ENCODE measurements around the gene SAP25.

The SAP25 gene

GRCh38 chr7:100546926-100547800, 26.5 kb downstream of the SAP25 start:
- H2BK5ac ChIP-seq (ENCODE audit: low read length): peak overlapping the region; percentile 30
- H2AK5ac ChIP-seq (ENCODE audit: low read length): no peak overlapping the region
- no CpG with 5 or more reads among the region's 9 CpGs for whole genome bisulfite sequencing (ENCODE audit: extremely low coverage, insufficient coverage, low lambda C conversion rate)
- no peaks in the 10 kb centered on the region for H3K27me3 ChIP-seq (ENCODE audit: insufficient read depth, low read length, poor library complexity)
- H3K56ac ChIP-seq (ENCODE audit: low read length): peak overlapping the region; percentile 65
- DNase-seq: no peak
- peaks cover 33% of the 10 kb centered on the region for H3K4me1 ChIP-seq (ENCODE audit: control insufficient read depth, low read depth, low read length)
- no peak overlapping the region for H4K5ac ChIP-seq (ENCODE audit: low read length)
- no peak overlapping the region for H3K23ac ChIP-seq (ENCODE audit: low read length)
- H2BK120ac ChIP-seq (ENCODE audit: low read depth, low read length): peak overlapping the region; percentile 50
- H3K9ac ChIP-seq (ENCODE audit: low read length): peak overlapping the region; percentile 22
- no peak overlapping the region for H3K4ac ChIP-seq (ENCODE audit: low read depth, low read length)
- no peak overlapping the region for H3K4me3 ChIP-seq (ENCODE audit: low read length)
- H3K79me2 ChIP-seq (ENCODE audit: control insufficient read depth, insufficient read depth, low read length): no peaks in the 10 kb centered on the region
- H3K4me2 ChIP-seq (ENCODE audit: low read length): no peak overlapping the region
- no peaks in the 10 kb centered on the region for H3K36me3 ChIP-seq (ENCODE audit: control insufficient read depth, insufficient read depth, low read length)
- H3K27ac ChIP-seq (ENCODE audit: low read depth, low read length): peak overlapping the region; percentile 55
- no peaks in the 10 kb centered on the region for H3K79me1 ChIP-seq (ENCODE audit: low read length)
- H4K8ac ChIP-seq (ENCODE audit: low read depth, low read length): no peak overlapping the region
- peak overlapping the region; percentile 34 for H3K18ac ChIP-seq (ENCODE audit: low read length)
- H2BK15ac ChIP-seq (replicated peaks; ENCODE audit: low read depth): no peak overlapping the region

GRCh38 chr7:100546129-100546925, 27.4 kb downstream of the SAP25 start:
- H3K4ac ChIP-seq (ENCODE audit: low read depth, low read length): peak overlapping the region; percentile 26
- peak overlapping the region; percentile 76 for H3K56ac ChIP-seq (ENCODE audit: low read length)
- H3K23ac ChIP-seq (ENCODE audit: low read length): no peak overlapping the region
- H3K9ac ChIP-seq (ENCODE audit: low read length): peak overlapping the region; percentile 22
- no CpG with 5 or more reads among the region's 10 CpGs for WGBS (ENCODE audit: extremely low coverage, insufficient coverage, low lambda C conversion rate)
- H3K4me3 ChIP-seq (ENCODE audit: low read length): no peak overlapping the region
- H2BK5ac ChIP-seq (ENCODE audit: low read length): peak overlapping the region; percentile 30
- peaks cover 34% of the 10 kb centered on the region for H3K4me1 ChIP-seq (ENCODE audit: control insufficient read depth, low read depth, low read length)
- no peaks in the 10 kb centered on the region for H3K79me1 ChIP-seq (ENCODE audit: low read length)
- no peak overlapping the region for H2BK120ac ChIP-seq (ENCODE audit: low read depth, low read length)
- no peaks in the 10 kb centered on the region for H3K79me2 ChIP-seq (ENCODE audit: control insufficient read depth, insufficient read depth, low read length)
- no peak for DNase-seq
- peak overlapping the region; percentile 88 for H3K27ac ChIP-seq (ENCODE audit: low read depth, low read length)
- no peak overlapping the region for H2AK5ac ChIP-seq (ENCODE audit: low read length)
- H3K27me3 ChIP-seq (ENCODE audit: insufficient read depth, low read length, poor library complexity): no peaks in the 10 kb centered on the region
- H3K36me3 ChIP-seq (ENCODE audit: control insufficient read depth, insufficient read depth, low read length): no peaks in the 10 kb centered on the region
- H4K5ac ChIP-seq (ENCODE audit: low read length): peak overlapping the region; percentile 49
- H4K8ac ChIP-seq (ENCODE audit: low read depth, low read length): no peak overlapping the region
- H3K4me2 ChIP-seq (ENCODE audit: low read length): no peak overlapping the region
- peak overlapping the region; percentile 0 for H2BK15ac ChIP-seq (replicated peaks; ENCODE audit: low read depth)
- H3K18ac ChIP-seq (ENCODE audit: low read length): peak overlapping the region; percentile 81

DNA sequence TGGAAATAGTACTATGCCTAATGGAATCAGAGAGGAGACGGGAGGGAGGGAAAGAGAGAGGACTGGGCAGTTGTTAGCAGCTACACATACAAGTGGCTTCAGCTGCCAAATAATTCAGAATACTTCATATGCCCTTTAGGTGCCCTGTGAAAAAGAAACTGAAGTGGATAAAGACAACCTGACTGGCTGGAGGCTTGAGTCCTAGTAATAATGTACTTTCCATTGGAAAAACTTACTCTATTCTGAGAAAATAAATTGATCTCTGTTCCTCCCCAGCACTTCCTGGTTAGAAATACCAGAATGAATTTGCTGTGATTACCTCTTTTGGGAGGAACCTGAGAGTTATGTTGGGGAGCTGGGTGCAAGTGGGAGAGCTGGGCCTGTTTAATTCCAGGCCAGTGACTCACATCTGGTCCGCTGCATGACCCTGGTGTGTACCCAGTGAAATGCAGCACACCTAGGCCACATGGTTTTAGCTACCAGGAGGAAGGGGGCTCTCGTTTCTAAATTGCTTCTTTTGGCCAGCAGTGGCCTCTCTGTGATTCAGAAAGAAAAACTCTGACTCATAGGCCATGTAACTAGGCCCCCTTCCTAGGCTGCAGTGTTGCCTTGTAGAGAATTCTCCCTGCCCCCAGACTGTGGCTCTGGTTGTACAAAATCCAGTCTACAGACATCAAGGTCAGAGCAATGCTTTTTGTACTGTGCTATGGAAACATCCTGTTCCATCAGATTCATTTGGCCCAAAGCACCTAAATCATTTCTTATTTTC, 28.2 kb downstream of the SAP25 start:
- Histone ChIP-seq H3K79me1 (ENCODE audit: low read length) (peaks cover 2% of the 10 kb centered on the region), H3K23ac (ENCODE audit: low read length) (peak overlapping the region; percentile 92), H3K36me3 (ENCODE audit: control insufficient read depth, insufficient read depth, low read length) (no peaks in the 10 kb centered on the region), H2AK5ac (ENCODE audit: low read length) (peak overlapping the region; percentile 84), H2BK5ac (ENCODE audit: low read length) (peak overlapping the region; percentile 73), H3K27me3 (ENCODE audit: insufficient read depth, low read length, poor library complexity) (no peaks in the 10 kb centered on the region), H3K27ac (ENCODE audit: low read depth, low read length) (peak overlapping the region; percentile 88), H3K9ac (ENCODE audit: low read length) (peak overlapping the region; percentile 32), H3K4ac (ENCODE audit: low read depth, low read length) (peak overlapping the region; percentile 26), H3K56ac (ENCODE audit: low read length) (peak overlapping the region; percentile 76), H2BK15ac (replicated peaks; ENCODE audit: low read depth) (peak overlapping the region; percentile 0), H3K4me2 (ENCODE audit: low read length) (no peak overlapping the region), H3K79me2 (ENCODE audit: control insufficient read depth, insufficient read depth, low read length) (no peaks in the 10 kb centered on the region), H2BK120ac (ENCODE audit: low read depth, low read length) (peak overlapping the region; percentile 80), H4K8ac (ENCODE audit: low read depth, low read length) (no peak overlapping the region), H3K18ac (ENCODE audit: low read length) (peak overlapping the region; percentile 85), H3K4me1 (ENCODE audit: control insufficient read depth, low read depth, low read length) (peaks cover 34% of the 10 kb centered on the region), H4K5ac (ENCODE audit: low read length) (peak overlapping the region; percentile 47), H3K4me3 (ENCODE audit: low read length) (no peak overlapping the region)
- DNase-seq: peak; percentile 95
- no CpG with 5 or more reads among the region's 3 CpGs for WGBS (ENCODE audit: extremely low coverage, insufficient coverage, low lambda C conversion rate)

- H2BK15ac ChIP-seq (replicated peaks; ENCODE audit: low read depth): peak overlapping the region; percentile 61
- H3K27me3 ChIP-seq (ENCODE audit: insufficient read depth, low read length, poor library complexity): no peaks in the 10 kb centered on the region
- peak overlapping the region; percentile 76 for H3K56ac ChIP-seq (ENCODE audit: low read length)
- H3K4ac ChIP-seq (ENCODE audit: low read depth, low read length): no peak overlapping the region
- H3K79me1 ChIP-seq (ENCODE audit: low read length): peaks cover 4% of the 10 kb centered on the region
- H3K4me3 ChIP-seq (ENCODE audit: low read length): no peak overlapping the region
- peak overlapping the region; percentile 47 for H4K5ac ChIP-seq (ENCODE audit: low read length)
- H3K4me2 ChIP-seq (ENCODE audit: low read length): no peak overlapping the region
- peak overlapping the region; percentile 80 for H2BK120ac ChIP-seq (ENCODE audit: low read depth, low read length)
- H3K79me2 ChIP-seq (ENCODE audit: control insufficient read depth, insufficient read depth, low read length): no peaks in the 10 kb centered on the region
- H3K36me3 ChIP-seq (ENCODE audit: control insufficient read depth, insufficient read depth, low read length): no peaks in the 10 kb centered on the region
- H3K23ac ChIP-seq (ENCODE audit: low read length): peak overlapping the region; percentile 92
- H3K4me1 ChIP-seq (ENCODE audit: control insufficient read depth, low read depth, low read length): peaks cover 35% of the 10 kb centered on the region
- H2BK5ac ChIP-seq (ENCODE audit: low read length): peak overlapping the region; percentile 73
- peak overlapping the region; percentile 32 for H3K9ac ChIP-seq (ENCODE audit: low read length)
- no peak overlapping the region for H4K8ac ChIP-seq (ENCODE audit: low read depth, low read length)
- no CpG with 5 or more reads among the region's 1 CpG for WGBS (ENCODE audit: extremely low coverage, insufficient coverage, low lambda C conversion rate)
- H3K18ac ChIP-seq (ENCODE audit: low read length): peak overlapping the region; percentile 85
- peak overlapping the region; percentile 84 for H2AK5ac ChIP-seq (ENCODE audit: low read length)
- no peak for DNase-seq
- peak overlapping the region; percentile 88 for H3K27ac ChIP-seq (ENCODE audit: low read depth, low read length)
These were observed 28.7 kb downstream of the SAP25 start for GRCh38 chr7:100544967-100545359.

GRCh38 chr7:100544386-100544785, 29.3 kb downstream of the SAP25 start:
- Histone ChIP-seq H3K27ac (ENCODE audit: low read depth, low read length) (peak overlapping the region; percentile 27), H3K79me1 (ENCODE audit: low read length) (peaks cover 4% of the 10 kb centered on the region), H4K5ac (ENCODE audit: low read length) (no peak overlapping the region), H3K23ac (ENCODE audit: low read length) (no peak overlapping the region), H3K4me3 (ENCODE audit: low read length) (no peak overlapping the region), H3K79me2 (ENCODE audit: control insufficient read depth, insufficient read depth, low read length) (no peaks in the 10 kb centered on the region), H4K8ac (ENCODE audit: low read depth, low read length) (no peak overlapping the region), H3K4me2 (ENCODE audit: low read length) (no peak overlapping the region), H2BK120ac (ENCODE audit: low read depth, low read length) (peak overlapping the region; percentile 10), H2BK5ac (ENCODE audit: low read length) (peak overlapping the region; percentile 14), H3K27me3 (ENCODE audit: insufficient read depth, low read length, poor library complexity) (no peaks in the 10 kb centered on the region), H3K36me3 (ENCODE audit: control insufficient read depth, insufficient read depth, low read length) (no peaks in the 10 kb centered on the region), H3K4me1 (ENCODE audit: control insufficient read depth, low read depth, low read length) (peaks cover 35% of the 10 kb centered on the region), H3K18ac (ENCODE audit: low read length) (peak overlapping the region; percentile 2), H2BK15ac (replicated peaks; ENCODE audit: low read depth) (no peak overlapping the region), H2AK5ac (ENCODE audit: low read length) (no peak overlapping the region), H3K4ac (ENCODE audit: low read depth, low read length) (no peak overlapping the region), H3K9ac (ENCODE audit: low read length) (no peak overlapping the region), H3K56ac (ENCODE audit: low read length) (peak overlapping the region; percentile 58)
- DNase-seq: no peak
- WGBS (ENCODE audit: extremely low coverage, insufficient coverage, low lambda C conversion rate): no CpG with 5 or more reads among the region's 5 CpGs

All from mesendoderm (in vitro differentiated cells).